GM19193 (cell line): ENCODE results near the gene DOCK4.

ENCODE experiments used
- POLR2A ChIP-seq: IDR thresholded peaks from 4 replicates; pipeline ENCODE4 v1.6.1; 2011; ENCODE audit not compliant: insufficient read depth, insufficient read length; ENCODE audit errors: extremely low read depth

DOCK4 gene

GRCh38 chr7:111729483-111729882 is 476.7 kb downstream of the DOCK4 start:
- TF ChIP-seq POLR2A, result no peak

- TF ChIP-seq POLR2A, result no peak
Observed at GRCh38 chr7:111728635-111728995, 477.6 kb downstream of the DOCK4 start.

- TF ChIP-seq POLR2A, result no peak
Observed at GRCh38 chr7:111727905-111728634, 478.1 kb downstream of the DOCK4 start.

GRCh38 chr7:111718886-111719285 is 487.3 kb downstream of the DOCK4 start:
- no peak for TF ChIP-seq POLR2A

- TF ChIP-seq POLR2A, result no peak
Observed at GRCh38 chr7:111711426-111712065, 494.7 kb downstream of the DOCK4 start.

- TF ChIP-seq POLR2A, result no peak
Observed at GRCh38 chr7:111710839-111711380, 495.3 kb downstream of the DOCK4 start.

- no peak for TF ChIP-seq POLR2A
Observed at GRCh38 chr7:111708072-111708471, 498.1 kb downstream of the DOCK4 start.

- TF ChIP-seq POLR2A, result no peak
Observed at GRCh38 chr7:111705807-111706206, 500.4 kb downstream of the DOCK4 start.

GRCh38 chr7:111697771-111698170 is 508.4 kb downstream of the DOCK4 start:
- TF ChIP-seq POLR2A, result no peak

GRCh38 chr7:111694376-111694775 is 511.8 kb downstream of the DOCK4 start:
- no peak for TF ChIP-seq POLR2A

GRCh38 chr7:111690364-111691111 is 515.7 kb downstream of the DOCK4 start:
- TF ChIP-seq POLR2A, result no peak

GRCh38 chr7:111685349-111685748 is 520.9 kb downstream of the DOCK4 start:
- no peak for TF ChIP-seq POLR2A

- no peak for TF ChIP-seq POLR2A
Observed at GRCh38 chr7:111682588-111683340, 523.4 kb downstream of the DOCK4 start.

- no peak for TF ChIP-seq POLR2A
Observed at GRCh38 chr7:111681242-111681641, 525.0 kb downstream of the DOCK4 start.

- TF ChIP-seq POLR2A, result no peak
Observed at GRCh38 chr7:111678986-111679385, 527.2 kb downstream of the DOCK4 start.

- TF ChIP-seq POLR2A, result no peak
Observed at GRCh38 chr7:111678281-111678680, 527.9 kb downstream of the DOCK4 start.

- TF ChIP-seq POLR2A, result no peak
Observed at GRCh38 chr7:111677848-111678247, 528.4 kb downstream of the DOCK4 start.
